GM21447 (cell line): ENCODE data around the gene KIF17.
"Not testable (repeated sequence)": the region's sequence is repeated elsewhere in the genome, so short reads cannot be mapped to it uniquely, and the experiment has no call there.

Source experiments
- ATAC-seq: cut with Tn5 transposase; IDR thresholded peaks from one replicate; pipeline ENCODE4 v1.9.1; 2021; ENCODE audit not compliant: unreplicated experiment

The KIF17 gene

GRCh38 chr1:20693623-20694022 lies 24.2 kb downstream of the KIF17 start:
- ATAC-seq = no peak

- no peak for ATAC-seq
These were observed 25.9 kb downstream of the KIF17 start for GRCh38 chr1:20691872-20692271.

- no peak for ATAC-seq
These were observed 28.2 kb downstream of the KIF17 start for GRCh38 chr1:20689645-20690056.

- ATAC-seq = no peak
These were observed 30.7 kb downstream of the KIF17 start for GRCh38 chr1:20686883-20687725.

- no peak for ATAC-seq
These were observed 32.1 kb downstream of the KIF17 start for GRCh38 chr1:20685741-20686140.

- no peak for ATAC-seq
These were observed 32.6 kb downstream of the KIF17 start for GRCh38 chr1:20685099-20685662.

- ATAC-seq = no peak
These were observed 33.2 kb downstream of the KIF17 start for GRCh38 chr1:20684651-20685050.

GRCh38 chr1:20684050-20684620 lies 33.7 kb downstream of the KIF17 start:
- ATAC-seq = no peak

GRCh38 chr1:20683614-20684013 lies 34.2 kb downstream of the KIF17 start:
- ATAC-seq = no peak

- ATAC-seq = no peak
These were observed 35.1 kb downstream of the KIF17 start for GRCh38 chr1:20682571-20683236.

- no peak for ATAC-seq
These were observed 35.8 kb downstream of the KIF17 start for GRCh38 chr1:20681999-20682398.

- no peak for ATAC-seq
These were observed 37.5 kb downstream of the KIF17 start for GRCh38 chr1:20680269-20680668.

- ATAC-seq = no peak
These were observed 39.2 kb downstream of the KIF17 start for GRCh38 chr1:20678599-20678998.

GRCh38 chr1:20673626-20674025 lies 44.2 kb downstream of the KIF17 start:
- ATAC-seq = not testable (repeated sequence)

GRCh38 chr1:20672265-20672632 lies 45.6 kb downstream of the KIF17 start:
- no peak for ATAC-seq

- no peak for ATAC-seq
These were observed 46.9 kb downstream of the KIF17 start for GRCh38 chr1:20670936-20671335.

- ATAC-seq = no peak
These were observed 49.2 kb downstream of the KIF17 start for GRCh38 chr1:20668581-20668980.

GRCh38 chr1:20666804-20667203 lies 51.0 kb downstream of the KIF17 start:
- no peak for ATAC-seq

- ATAC-seq = no peak
These were observed 51.7 kb downstream of the KIF17 start for GRCh38 chr1:20666146-20666545.

- no peak for ATAC-seq
These were observed 52.1 kb downstream of the KIF17 start for GRCh38 chr1:20665726-20666125.

GRCh38 chr1:20663969-20664715 lies 53.7 kb downstream of the KIF17 start:
- no peak for ATAC-seq
